ENCODE measurements around the gene PRSS57.

The PRSS57 gene

DNA sequence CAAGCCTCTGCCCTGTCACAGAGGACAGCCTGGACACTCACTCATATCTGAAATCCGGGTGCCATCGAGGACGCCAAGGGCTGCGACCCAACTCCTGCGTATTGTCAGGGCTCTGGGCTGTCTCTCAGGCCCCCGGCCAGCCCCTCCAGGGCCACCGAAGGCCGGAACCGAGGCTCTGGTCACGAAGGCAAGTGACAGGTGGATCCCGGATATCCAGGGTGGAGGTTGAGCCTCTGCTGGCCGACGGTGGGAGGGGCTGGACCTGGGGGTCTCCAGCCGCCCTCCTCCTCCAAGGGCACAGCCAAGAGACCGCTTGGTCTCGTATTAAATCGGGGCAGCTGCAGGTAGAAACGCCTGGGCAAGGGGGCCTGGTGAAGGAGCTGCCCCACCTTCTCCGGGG lies 37.6 kb downstream of the PRSS57 start:
- peaks cover 5% of the 10 kb centered on the region for H3K4me1 ChIP-seq
- TF ChIP-seq, protein P1, sequence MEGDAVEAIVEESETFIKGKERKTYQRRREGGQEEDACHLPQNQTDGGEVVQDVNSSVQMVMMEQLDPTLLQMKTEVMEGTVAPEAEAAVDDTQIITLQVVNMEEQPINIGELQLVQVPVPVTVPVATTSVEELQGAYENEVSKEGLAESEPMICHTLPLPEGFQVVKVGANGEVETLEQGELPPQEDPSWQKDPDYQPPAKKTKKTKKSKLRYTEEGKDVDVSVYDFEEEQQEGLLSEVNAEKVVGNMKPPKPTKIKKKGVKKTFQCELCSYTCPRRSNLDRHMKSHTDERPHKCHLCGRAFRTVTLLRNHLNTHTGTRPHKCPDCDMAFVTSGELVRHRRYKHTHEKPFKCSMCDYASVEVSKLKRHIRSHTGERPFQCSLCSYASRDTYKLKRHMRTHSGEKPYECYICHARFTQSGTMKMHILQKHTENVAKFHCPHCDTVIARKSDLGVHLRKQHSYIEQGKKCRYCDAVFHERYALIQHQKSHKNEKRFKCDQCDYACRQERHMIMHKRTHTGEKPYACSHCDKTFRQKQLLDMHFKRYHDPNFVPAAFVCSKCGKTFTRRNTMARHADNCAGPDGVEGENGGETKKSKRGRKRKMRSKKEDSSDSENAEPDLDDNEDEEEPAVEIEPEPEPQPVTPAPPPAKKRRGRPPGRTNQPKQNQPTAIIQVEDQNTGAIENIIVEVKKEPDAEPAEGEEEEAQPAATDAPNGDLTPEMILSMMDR (IDR thresholded peaks at IDR 0.05): no peak
- H3K27me3 ChIP-seq (ENCODE audit: control insufficient read depth, insufficient read depth, low read length): no peaks in the 10 kb centered on the region
- H3K9me3 ChIP-seq (ENCODE audit: control insufficient read depth, low read length): no peaks in the 10 kb centered on the region
- no peak overlapping the region for H3K27ac ChIP-seq
- no peak overlapping the region for H3K4me2 ChIP-seq (ENCODE audit: low read length)
- H3K4me3 ChIP-seq (ENCODE audit: low read depth, low read length): no peak overlapping the region
- H3K79me2 ChIP-seq: peaks cover 74% of the 10 kb centered on the region
- no peaks in the 10 kb centered on the region for H3K36me3 ChIP-seq (ENCODE audit: control insufficient read depth, insufficient read depth, low read length)
- no peak overlapping the region for H3K9ac ChIP-seq
- no peak overlapping the region for H2AFZ ChIP-seq

DNA sequence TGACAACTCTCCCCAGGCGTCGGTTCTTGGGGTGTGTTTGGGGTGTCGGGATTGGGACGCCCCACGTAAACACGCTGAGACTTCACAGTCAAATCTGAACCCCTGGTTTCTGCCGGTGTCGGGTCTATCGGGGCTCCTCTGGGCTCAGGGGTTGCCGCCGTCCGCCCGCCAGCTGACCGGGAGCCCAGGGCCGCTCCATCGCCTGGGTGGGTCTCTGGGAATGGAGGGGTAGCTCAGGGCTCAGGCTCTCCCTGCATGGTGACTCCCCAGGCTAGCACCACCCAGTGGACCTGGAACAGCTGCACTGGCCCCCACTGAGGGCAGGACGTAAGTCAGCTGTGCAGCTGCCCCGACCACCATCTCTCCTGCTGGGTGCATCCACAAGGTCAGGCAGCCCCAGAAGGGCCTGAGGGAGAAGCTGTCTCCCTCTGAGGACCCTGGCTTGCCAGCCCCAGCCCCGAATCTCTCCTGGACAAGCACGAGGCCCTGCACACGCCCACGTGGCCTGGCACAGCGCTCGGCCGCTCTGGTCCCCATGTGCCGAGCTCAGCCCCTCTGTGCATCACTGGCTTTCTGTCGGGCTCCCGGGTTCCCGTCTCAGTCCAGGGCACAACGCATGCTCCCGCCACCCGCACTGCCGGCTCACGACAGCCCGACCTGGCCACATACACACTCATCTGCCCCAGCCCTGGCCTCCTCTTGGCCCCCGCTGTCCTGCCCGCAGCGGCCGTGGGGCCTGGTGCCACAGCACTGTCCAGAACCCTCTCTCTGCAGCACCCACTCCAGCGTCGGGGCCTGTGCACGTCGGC lies 38.3 kb downstream of the PRSS57 start:
- no peak overlapping the region for H3K27ac ChIP-seq
- H3K4me1 ChIP-seq: peaks cover 5% of the 10 kb centered on the region
- no peaks in the 10 kb centered on the region for H3K36me3 ChIP-seq (ENCODE audit: control insufficient read depth, insufficient read depth, low read length)

DNA sequence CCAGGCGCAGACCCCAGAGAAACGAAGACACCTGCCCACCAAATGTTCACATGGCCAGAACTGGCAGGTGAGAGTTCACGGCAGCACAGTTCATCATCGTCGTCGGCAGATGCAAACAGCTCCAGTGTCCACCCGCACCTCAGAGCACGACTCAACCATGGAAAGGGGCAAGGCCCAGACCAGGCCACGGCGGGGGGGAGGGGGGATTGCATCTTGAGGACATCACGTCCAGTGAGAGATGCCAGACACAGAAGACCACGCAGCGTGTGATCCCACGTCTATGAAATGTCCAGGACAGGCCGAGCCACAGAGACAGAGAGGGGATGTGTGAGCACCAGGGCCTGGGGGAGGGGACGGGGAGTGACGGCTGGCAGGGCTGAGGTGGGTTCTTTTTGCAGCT lies 39.6 kb downstream of the PRSS57 start:
- H3K36me3 ChIP-seq (ENCODE audit: control insufficient read depth, insufficient read depth, low read length): no peaks in the 10 kb centered on the region
- H3K27ac ChIP-seq: no peak overlapping the region
- no peak overlapping the region for H2AFZ ChIP-seq
- no peaks in the 10 kb centered on the region for H3K9me3 ChIP-seq (ENCODE audit: control insufficient read depth, low read length)
- no peaks in the 10 kb centered on the region for H3K4me1 ChIP-seq
- H3K4me2 ChIP-seq (ENCODE audit: low read length): no peak overlapping the region
- H3K27me3 ChIP-seq (ENCODE audit: control insufficient read depth, insufficient read depth, low read length): no peaks in the 10 kb centered on the region
- H3K9ac ChIP-seq: no peak overlapping the region
- TF ChIP-seq, protein P1 (IDR thresholded peaks at IDR 0.05): no peak
- peaks cover 60% of the 10 kb centered on the region for H3K79me2 ChIP-seq
- H3K4me3 ChIP-seq (ENCODE audit: low read depth, low read length): no peak overlapping the region

More for the DNA sequence above, 38.3 kb downstream of the PRSS57 start:
- no peak overlapping the region for H2AFZ ChIP-seq
- no peak overlapping the region for H3K4me3 ChIP-seq (ENCODE audit: low read depth, low read length)
- no peak overlapping the region for H3K4me2 ChIP-seq (ENCODE audit: low read length)
- H3K9ac ChIP-seq: no peak overlapping the region
- H3K9me3 ChIP-seq (ENCODE audit: control insufficient read depth, low read length): no peaks in the 10 kb centered on the region
- H3K27me3 ChIP-seq (ENCODE audit: control insufficient read depth, insufficient read depth, low read length): no peaks in the 10 kb centered on the region
- peaks cover 71% of the 10 kb centered on the region for H3K79me2 ChIP-seq
- TF ChIP-seq, protein P1 (IDR thresholded peaks at IDR 0.05): no peak

DNA sequence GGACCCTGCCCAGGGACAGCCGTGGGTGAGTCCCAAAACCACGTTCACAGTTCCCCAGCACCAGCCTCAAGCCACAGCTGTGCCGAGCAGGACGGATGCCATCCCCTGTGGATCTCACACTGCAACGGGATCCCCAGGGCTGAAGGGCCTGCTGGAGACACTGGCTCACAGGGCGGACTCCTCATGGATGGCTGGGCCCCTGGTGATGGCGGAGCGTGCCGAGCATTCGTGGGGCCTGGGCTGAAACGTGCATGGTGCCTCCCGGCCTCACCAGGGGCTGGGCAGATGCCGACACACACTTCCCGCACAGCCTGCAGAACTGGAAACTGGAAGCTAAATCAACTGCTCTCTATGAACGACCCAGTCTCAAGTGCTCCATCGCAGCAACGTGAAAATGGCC lies 41.8 kb downstream of the PRSS57 start:
- no peak overlapping the region for H3K4me2 ChIP-seq (ENCODE audit: low read length)
- H3K9me3 ChIP-seq (ENCODE audit: control insufficient read depth, low read length): no peaks in the 10 kb centered on the region
- no peaks in the 10 kb centered on the region for H3K27me3 ChIP-seq (ENCODE audit: control insufficient read depth, insufficient read depth, low read length)
- H2AFZ ChIP-seq: no peak overlapping the region
- H3K4me1 ChIP-seq: no peaks in the 10 kb centered on the region
- H3K9ac ChIP-seq: no peak overlapping the region
- H3K4me3 ChIP-seq (ENCODE audit: low read depth, low read length): no peak overlapping the region
- H3K79me2 ChIP-seq: peaks cover 40% of the 10 kb centered on the region
- no peak overlapping the region for H3K27ac ChIP-seq
- no peaks in the 10 kb centered on the region for H3K36me3 ChIP-seq (ENCODE audit: control insufficient read depth, insufficient read depth, low read length)
- TF ChIP-seq, protein P1 (IDR thresholded peaks at IDR 0.05): no peak
